GM12892 (cell line): ENCODE results near the gene WDFY3.

Source experiments
- POLR2A ChIP-seq: IDR thresholded peaks from 2 replicates; pipeline ENCODE4 v1.6.1; 2011; ENCODE audit warnings: low read depth, low read length, control low read depth
- POLR2AphosphoS5 ChIP-seq: IDR thresholded peaks from 2 replicates; pipeline ENCODE4 v1.6.1; 2011; ENCODE audit warnings: low read depth, low read length, control low read depth
- TAF1 ChIP-seq: IDR thresholded peaks from 2 replicates; pipeline ENCODE4 v1.6.1; 2011; ENCODE audit warnings: low read depth, mild to moderate bottlenecking, control low read depth, low read length, borderline replicate concordance

GRCh38 chr4:84931961-84932360, 34.5 kb downstream of the WDFY3 start:
- TF ChIP-seq POLR2A (no peak), TAF1 (no peak), POLR2AphosphoS5 (no peak)
